Activated naive CD4-positive, alpha-beta T cell (primary cell): Measurements from ENCODE around the gene CFAP58.
A peak's percentile ranks its signal among the peaks of the same experiment; 100 is the strongest.

Experiments used
- DNase-seq, 4 experiments: peaks; one replicate each; lab custom pipeline; 2025; lab: John Stamatoyannopoulos, UW

The CFAP58 gene, protein sequence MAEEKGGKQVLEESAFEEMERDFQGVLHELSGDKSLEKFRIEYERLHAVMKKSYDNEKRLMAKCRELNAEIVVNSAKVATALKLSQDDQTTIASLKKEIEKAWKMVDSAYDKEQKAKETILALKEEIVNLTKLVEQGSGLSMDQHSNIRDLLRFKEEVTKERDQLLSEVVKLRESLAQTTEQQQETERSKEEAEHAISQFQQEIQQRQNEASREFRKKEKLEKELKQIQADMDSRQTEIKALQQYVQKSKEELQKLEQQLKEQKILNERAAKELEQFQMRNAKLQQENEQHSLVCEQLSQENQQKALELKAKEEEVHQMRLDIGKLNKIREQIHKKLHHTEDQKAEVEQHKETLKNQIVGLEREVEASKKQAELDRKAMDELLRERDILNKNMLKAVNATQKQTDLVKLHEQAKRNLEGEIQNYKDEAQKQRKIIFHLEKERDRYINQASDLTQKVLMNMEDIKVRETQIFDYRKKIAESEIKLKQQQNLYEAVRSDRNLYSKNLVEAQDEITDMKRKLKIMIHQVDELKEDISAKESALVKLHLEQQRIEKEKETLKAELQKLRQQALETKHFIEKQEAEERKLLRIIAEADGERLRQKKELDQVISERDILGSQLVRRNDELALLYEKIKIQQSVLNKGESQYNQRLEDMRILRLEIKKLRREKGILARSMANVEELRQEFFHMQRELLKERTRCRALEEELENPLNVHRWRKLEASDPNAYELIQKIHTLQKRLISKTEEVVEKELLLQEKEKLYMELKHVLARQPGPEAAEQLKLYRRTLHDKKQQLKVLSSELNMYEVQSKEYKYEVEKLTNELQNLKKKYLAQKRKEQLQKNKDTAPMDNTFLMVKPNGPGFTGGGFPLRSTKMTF

DNA sequence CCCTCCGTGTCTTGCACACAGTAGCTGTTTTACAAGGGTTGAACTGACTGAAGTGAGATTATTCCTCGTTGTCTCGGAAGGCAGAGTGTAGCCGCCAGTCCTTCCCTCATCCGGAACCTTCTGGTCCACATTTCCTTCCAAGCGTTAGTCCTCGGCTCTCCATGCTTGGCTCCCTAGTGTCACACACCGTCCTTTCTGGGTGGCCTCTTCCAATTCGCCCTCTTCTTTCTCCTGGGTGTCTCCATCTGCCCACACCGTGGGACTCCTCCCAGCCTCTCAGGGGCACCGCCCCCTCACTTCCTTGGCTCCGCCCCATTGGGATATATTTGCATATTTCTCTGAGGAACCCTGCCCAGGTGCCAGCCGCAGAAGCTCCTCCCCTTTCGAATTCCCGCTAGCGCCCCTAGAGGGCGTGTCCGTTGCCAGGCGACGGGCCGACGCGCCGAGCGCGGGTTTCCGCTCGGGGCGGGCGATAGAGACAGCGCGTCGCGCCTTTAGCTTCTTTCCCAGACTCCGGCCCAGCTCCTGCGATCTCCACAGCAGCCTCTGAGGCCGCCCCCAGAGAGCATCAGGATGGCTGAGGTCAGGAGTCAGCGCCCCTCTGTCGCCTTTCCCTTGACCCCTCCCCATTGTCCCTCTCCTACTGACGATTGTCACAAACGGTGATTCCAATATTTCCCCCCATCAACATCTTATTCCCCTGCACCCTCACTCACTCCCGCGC, at the start of gene CFAP58:
Gene CFAP58, plus strand, starts transcription at position 509 of the 724 bp plus-strand sequence. Its CDS starts 65 bp downstream, at position 574.
- peak; percentile 55 to 85 (median 77) for DNase-seq

DNA sequence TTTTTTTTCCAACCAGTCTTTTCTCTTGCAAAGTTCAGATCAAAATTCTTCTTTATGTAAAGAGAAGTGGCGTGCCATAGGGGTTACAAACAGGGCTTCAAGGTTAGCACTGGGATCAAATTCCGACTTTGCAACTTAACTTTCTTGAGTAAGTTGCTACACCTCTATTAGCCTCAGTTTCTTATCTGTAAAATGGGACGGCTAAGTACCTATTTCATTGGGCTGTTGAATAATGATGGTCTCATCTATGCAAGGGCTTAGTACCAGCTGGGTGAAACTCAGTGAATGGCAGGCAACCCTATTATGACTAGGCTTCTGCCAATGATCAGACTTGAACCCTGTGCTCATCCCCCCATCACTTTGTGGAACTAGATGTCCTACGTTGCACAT, 49.3 kb upstream of the CFAP58 start:
- DNase-seq: no peak

DNA sequence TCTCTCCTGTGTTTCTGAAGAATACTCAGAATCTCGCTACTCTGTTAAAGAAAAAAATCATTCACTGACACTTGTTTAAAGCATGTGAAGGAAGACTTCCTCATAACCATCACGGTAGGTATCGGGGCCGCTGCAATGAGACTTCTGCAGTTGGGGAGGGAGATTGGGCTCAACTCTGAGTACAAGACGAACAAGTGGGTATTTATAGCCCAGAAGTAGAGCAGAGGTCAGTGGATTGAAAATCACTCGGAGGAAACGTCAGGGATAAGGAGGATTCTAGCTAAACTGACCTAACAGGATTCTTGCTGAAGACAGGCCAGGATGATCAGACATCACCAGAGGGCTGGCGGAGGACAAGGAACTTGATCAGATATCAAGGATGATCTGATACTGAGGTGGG, 48.7 kb upstream of the CFAP58 start:
- no peak for DNase-seq

DNA sequence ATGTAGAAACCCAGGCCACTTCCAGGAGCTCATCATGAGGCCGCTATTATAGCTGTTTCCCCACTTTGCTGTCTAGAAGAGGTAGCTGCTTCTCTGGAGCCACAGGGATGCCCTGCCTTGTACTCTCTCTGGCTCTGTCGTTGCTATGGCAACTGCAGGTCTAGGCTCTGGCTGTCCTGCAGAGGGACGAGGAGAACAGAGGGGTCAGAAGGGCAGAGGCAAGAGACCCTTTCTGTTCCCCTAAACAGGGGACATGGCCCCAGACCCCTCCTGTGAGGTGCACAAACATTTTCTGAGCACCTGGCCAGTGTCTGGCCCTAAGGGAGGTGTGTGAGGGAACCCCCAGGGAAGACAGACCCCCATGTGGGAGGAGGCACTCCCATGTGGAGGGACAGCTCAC, 46.7 kb upstream of the CFAP58 start:
- no peak for DNase-seq

DNA sequence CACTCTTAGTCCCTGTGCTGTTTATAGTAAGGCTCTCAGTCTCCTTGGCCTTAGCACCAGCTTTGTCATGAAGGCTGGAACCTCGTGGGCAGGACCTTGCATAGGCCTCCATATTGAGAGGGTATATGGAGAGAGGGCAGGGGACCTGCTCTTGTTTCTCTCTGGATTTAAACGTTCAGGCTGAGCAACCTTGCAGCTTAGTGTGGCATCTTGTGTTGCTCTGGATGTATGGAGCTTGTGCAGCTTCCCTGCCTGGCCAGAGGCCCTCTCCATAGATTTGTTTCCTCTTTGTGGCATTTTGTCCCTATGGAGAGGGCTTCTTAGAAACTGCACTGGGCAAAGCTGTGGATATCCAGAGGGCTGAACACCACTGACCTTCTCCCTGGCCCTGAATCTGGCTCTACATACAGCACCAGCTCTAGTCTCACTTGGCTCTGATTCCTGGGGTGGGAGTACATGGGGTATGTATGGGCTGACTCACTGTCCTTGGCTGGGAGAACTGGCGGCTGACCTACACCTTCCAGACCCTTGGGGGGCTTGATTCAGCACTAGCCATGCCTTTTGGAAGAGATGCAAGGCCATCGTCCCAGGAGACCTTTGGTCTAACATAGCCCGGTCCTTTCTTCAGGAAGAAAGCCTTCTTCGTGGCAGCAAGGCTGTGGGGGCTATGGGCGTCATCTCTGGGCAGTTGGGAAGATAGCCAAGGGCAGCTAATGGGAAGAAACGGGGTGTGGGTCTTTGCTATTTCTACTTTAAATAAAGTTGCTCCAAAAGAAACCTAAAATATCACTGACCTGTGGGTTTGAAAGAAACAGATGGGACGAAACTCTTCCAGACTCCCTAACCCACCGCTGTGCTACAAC, 45.8 kb upstream of the CFAP58 start:
- no peak for DNase-seq

DNA sequence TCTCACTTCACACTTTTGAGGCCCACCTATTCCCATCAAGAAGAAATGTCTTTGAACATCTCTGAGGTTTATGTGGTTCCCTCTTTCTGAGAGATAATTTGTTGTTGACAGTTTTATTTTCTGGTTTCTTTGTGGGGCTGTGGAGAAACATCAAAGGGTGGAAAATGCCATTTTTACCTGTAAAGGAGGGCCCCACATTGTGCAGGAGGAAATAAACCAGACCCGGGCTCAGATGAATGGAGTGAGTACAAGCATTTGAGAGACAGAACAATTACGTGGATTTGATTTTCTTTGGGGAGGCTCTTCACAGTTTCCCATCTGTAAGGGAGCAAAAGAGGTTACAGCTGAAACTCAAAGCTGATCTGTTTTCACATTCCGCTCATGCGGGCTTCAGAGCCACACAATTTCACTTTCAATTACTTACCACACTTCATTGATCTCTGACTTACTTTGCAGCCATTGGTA, 45.2 kb upstream of the CFAP58 start:
- DNase-seq: no peak

DNA sequence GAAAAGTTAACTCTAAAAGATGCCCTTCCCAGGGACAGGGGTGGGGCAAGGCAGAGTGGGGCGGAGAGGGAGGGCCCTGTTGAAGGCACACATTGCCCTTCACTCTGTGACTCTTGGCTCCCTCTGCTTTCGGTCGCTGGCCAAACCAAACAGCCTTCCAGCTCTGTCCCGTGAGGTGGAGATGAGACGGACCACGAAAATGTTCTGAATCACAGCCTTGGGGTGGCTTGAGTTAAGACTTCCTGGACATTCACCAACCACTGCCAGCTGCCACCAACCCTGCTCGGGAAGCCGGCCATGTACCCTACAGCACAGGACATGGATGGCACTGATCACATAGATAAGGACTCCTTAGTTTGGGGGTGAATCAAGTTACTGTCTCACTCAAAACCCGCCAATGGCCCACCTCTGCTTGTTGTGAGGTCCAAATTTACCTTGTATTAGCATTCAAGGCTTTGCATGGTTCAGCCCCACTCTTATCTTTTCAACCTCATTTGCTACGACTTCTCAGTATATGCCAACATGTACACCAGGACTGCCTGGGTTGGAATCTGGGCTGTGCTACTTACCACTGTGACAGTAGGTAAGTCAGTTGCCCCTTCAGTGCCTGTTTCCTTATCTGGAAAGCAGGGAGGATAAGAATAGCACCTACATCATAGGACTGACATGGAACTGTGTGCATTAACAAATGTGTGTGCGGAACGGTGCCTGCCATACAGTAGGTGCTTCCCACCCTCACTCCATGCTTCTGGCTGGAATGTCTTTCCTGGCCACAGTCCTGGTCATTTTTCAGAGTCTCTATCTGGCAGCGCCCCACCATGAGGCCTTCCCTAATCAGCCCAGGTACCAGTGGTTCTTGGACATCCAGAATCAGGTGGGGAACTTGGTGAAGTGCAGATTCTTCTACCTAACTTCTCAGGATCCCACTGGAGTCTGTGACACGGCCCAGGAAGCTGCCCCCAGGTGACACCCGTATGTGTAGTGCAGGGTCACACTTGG, 43.4 kb upstream of the CFAP58 start:
- no peak for DNase-seq

DNA sequence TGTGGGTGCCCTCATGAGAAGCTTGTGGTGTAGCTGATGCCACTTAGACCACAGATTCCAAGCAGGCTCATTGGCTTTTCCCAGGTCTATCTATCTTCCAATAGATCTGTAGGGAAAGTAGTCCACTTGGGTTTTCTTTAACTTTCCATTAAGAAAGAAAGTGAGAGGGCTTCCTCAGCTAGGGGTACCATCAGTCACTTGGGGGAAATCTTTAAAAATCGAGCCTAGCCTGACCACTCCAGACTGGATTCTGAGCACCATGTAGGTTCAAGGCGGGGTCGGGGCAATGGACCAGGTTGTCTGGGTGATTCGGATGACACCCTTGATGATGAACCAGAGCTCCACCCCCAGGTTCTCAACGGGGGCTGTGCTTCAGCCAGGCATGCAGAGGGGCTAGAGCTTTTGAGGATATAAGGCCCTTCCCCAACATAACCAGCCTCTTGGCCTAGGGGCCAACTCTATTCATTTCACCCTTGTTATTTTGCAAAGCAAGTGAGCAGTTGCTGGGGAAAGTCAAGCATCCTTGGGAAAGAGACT, 42.4 kb upstream of the CFAP58 start:
- DNase-seq: no peak

DNA sequence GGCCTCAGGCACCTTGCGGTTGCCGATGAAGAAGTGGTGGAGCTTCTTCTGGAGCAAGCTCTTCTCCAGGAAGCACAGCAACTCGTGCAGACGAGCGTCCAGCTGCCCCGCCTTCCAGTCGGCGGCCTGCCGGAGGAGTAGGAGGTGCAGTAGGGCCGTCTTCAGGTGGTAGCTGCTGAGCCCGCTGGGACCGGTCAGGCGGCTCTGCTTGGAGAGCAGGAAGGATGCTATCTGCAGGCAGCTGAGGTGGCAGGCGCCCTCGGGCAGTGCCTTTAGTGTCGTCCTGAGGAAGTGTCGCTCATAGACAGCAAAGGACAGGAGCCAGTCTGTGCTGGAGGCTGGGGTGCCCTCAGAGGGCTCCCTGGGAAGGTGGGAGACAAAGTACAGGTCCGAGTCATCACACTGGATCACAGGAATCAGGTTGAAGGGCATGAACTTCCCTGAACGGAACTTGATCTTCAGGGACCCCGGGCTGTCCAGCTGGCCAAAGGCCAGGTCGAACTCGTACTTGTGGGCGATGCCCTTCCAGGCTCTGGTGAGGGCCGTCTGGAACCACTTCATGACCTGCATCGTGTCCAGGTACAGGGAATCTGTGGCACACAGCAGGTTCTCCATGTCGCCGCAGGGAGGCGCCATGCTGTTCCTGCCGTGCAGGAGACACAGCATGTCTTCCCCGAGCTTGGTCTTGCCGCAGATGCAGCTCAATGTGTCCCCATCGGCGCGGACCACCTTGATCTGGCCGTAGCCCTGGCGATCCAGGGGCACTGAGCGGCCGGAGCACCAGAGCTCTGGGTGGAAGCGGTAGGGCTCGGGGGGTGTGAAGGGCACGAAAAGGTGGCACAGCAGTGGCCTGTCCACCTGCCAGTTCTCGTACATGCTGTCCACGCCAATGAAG, 38.8 kb upstream of the CFAP58 start:
- DNase-seq: no peak

DNA sequence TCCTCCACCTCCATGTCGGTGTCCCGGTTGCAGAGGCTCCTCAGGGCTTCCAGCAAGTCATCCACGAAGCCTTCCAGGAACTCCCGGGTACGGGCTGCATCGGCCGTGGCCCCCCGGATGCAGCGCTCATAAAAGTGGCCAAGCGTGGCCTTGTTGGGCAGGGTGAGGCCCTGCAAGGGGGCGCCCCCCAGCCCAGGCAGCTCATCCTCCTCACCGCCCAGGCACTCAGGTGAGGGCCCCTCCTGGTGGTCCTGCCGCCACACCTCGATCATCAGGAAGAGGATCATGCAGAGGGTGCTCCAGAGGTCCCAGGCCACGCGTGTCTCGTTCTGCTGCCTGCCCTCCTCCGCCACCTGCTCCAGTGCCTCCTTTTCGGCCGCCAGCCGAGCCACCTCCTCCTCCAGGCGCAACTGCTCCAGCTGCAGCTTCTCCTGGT, 38.1 kb upstream of the CFAP58 start:
- DNase-seq: no peak

DNA sequence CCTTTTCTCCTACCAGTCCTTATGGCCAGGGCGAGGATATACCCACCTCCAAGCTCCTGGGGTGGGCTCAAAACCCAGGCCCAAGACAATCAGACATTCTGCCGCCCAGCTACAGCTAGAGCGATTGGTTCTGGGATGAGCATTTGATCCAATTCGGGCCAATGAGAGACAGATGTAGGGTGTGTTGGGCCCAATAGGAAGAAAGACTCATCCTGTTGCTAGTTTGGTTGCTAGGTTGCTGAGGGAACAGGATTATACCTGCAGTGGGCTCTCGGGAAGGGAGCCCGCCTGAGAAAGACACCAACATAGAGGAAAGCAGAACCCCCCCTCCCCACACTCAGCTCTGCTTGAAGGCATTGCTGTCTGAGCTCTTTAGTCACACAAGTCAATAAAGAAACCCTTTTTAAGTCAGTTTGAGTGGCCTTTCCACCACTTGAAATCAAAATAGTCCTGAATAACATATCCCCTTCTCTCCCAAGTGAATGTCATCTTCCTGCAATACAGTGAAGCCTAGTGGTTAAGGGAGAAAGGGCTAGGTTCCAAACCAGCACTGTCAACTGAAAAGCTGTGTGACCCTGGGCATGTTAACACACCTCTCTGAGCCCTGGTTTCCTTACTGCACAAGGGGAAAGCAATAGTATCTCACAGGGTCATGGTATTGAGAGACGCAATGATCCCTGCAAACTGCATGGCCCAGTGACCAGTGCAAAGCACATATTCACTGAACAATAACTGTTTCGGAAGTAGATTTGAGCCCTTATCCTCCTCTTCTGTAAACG, 37.1 kb upstream of the CFAP58 start:
- DNase-seq: no peak

DNA sequence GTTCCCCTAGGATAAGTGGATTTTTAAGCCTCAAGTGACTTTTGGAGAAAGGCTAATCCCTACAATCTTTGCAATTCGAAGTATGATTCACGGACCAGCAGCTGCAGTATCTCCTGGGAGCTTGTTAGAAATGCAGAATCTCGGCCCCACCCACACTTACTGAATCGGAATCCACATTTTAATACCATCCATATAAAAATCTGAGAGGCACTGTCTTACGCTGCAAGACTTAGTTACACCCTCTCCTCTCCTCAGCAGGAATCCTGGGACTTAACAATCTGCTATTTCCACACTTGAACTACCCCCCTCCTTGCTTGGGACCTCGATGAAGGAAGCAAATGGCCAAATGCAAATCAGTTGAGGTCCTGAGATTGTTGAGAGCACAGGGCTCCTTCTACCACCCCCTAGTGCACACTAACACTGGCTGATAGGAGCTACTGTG, 36.3 kb upstream of the CFAP58 start:
- DNase-seq: no peak

DNA sequence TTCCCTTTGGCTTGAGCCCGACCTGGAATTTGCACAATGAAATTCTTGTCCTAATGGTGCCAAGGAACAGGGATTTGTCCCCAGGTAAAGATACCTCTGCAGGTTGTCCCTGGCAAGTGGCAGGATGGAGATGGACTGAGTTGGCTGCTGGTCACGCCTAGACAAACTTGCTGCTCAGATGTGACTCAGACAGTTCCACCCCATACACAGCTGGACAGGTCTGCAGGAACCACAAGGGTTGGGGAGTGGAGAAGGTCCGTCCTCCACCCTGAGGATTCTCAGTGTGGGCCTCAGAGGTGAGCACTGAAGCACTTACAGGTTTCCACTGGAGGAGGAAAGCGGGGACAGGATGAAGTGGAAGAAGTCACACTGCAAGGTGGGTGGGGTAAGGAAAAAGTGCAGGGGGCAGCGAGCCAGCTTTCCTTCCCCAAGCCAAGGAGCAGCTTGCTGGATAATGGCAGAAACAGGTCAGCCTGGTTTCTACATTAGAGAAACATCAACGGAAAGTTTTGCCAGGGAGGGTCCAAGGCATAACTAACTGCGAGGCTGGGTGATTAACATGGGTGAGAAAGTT, 35.8 kb upstream of the CFAP58 start:
- DNase-seq: no peak

DNA sequence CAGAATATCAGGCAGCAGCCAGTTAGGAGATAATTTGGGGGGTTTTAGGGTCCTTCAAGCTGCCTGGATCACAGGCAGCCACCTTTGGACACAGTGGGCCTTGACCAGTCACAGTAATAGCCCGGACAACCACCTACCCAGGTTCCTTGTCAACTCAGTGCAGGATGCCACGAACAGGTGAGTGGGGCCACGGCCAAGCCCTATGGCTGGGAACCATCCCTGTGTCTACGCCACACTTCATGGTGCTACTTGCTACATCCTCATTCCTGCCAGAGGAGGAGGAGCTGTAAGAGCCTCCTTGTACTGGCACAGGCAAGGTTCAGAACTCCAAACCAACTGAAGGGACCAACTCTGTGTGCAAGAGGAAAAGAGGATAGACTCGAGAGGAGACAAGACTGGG, 35.3 kb upstream of the CFAP58 start:
- no peak for DNase-seq

DNA sequence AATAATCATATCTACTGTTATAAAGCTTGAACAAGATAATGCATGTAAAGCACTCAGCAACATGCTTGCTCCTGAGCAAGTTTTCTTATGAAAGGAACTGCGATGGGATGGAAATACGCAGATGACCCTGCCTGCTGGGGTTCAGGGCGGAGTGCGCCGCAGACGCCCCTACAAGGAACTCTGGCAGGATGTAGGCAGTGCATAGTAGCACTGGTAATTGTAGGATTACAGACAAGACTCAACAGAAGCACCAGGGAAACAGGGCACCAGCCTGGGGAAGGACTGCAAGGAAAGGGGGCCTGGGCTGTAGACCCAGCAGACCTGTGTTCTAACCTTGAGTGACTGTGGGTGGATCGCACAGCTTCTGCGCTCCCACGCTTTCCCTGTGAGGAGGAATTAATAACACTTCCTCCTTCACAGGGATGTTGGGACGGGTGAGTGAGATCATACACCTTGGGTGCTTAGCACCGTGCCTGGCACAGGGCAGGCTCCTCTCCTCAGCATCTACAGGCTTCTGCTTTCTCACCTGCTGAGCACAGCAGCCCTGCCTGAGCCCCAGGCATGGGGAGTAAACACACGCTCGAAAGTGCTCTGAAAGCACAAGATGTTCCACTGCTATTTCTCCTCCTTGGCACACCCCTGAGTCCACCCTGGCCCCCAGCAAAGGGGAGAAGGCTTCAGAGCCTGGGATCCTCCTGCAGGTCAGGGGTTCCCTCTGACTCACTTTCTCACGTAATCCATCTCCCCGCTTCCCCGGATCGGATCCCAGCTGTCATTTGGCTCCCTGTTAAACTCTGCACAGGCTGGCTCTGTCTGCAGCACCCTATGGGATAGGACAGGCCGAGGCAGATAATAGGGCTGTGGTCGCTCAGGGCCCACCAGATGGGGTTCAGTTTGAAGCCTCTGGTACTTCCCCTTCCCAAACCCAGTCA, 34.6 kb upstream of the CFAP58 start:
- no peak for DNase-seq

DNA sequence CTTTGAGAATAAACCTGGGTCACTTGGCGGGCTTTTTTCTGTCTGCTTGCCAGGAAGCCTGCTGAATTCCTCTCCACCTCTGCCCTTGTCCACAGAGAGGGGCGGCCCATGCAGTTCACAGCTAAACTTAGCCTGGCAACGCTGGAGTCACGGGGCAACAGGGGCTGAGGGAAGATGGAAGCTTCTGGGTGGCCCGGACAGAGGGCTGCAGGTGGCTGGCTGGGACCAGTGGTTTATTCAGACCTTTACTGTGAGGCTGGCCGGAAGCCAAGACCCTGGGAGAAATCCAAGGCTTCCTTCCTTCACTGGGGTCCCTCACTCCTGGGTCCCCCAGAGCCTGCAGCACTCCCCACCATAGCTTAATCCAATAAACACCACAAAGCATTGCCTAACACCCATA, 32.4 kb upstream of the CFAP58 start:
- no peak for DNase-seq
